Measurements from ENCODE around the gene EPS8L3. TPM values are rescaled to one million over a fixed set of nuclear protein-coding genes. Genes with fewer than 3 reads are reported as not detected.

The EPS8L3 gene
- total and polyA plus RNA-seq, 10 of the 15 experiments (the other 5 are each of a cell fraction or from before 2014, with no cell fraction given): not detected

DNA sequence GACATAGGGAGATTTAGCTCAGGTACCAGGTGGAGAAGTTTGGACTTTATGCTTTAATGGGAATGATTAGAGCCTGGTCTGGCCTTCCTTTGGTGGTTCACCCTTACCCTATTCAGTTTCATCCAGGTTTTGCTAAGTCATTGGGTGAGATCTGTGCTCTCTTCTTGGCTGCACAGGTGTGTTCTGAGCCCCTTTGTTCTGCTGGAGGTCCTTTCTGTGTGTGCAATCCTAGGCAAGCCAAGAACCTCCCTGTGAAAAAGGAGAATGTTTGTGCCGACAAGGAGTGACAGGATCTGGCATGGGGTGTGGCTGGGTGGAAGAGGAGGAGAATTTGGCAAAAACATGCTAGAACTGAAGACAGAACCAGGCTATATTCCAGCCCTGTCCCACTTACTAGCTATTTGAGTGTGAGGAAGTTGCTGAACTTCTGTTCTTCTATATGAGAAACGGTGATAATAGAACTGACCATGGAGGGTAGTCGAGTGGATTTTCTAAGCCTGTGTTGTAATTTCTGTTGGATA is 47.1 kb downstream of the EPS8L3 start:
- Histone ChIP-seq H3K36me3 (ENCODE audit: control insufficient read depth in 2 of 2, insufficient read depth in 2 of 2, low read length in 1 of 2) (no peaks in the 10 kb centered on the region), H3K79me2 (ENCODE audit: control insufficient read depth, insufficient read depth, low read length) (no peaks in the 10 kb centered on the region), H2AFZ (ENCODE audit: control insufficient read depth, low read depth, low read length) (no peak overlapping the region), H4K20me1 (ENCODE audit: control insufficient read depth, insufficient read depth) (no peaks in the 10 kb centered on the region), H3K4me1 (ENCODE audit: control insufficient read depth, insufficient read depth, low read length) (peaks cover 11% of the 10 kb centered on the region), H3K27me3 (replicated peaks in 1 of 2; ENCODE audit: control insufficient read depth in 2 of 2, insufficient read depth in 2 of 2, low read length in 1 of 2) (no peaks in the 10 kb centered on the region), H3K4me3 (no peak overlapping the region), H3K9me3 (replicated peaks; ENCODE audit: control insufficient read depth, insufficient read depth, low read length) (no peaks in the 10 kb centered on the region; the same call in 2 of the 3 replicates), H3K27ac (ENCODE audit: control insufficient read depth, insufficient read depth) (no peak overlapping the region), H3K9ac (ENCODE audit: control insufficient read depth, insufficient read depth, low read length) (no peak overlapping the region), H3K4me2 (ENCODE audit: control insufficient read depth, insufficient read depth) (no peak overlapping the region)
- intact Hi-C loops (cut with micrococcal nuclease; ENCODE audit: unreplicated experiment) (no loop called here), in situ Hi-C loops (cut with MboI) (no loop called here)
- ChIA-PET CTCF (interaction anchor here (0.6 kb wide), 1 partner anchor 266 kb away, joined by 3 read pairs; no protein-coding TSS in a partner anchor), RAD21 (ENCODE audit: unreplicated experiment) (interaction anchor here (2.0 kb wide), 1 partner anchor 58 kb away, joined by 6 read pairs; no protein-coding TSS in a partner anchor), SMC1A (ENCODE audit: uncharacterized antibody, unreplicated experiment) (interaction anchor here (1.6 kb wide), 1 partner anchor 29 kb away, joined by 3 read pairs; the partner anchor contains the start of gene GSTM1), POLR2A (no interaction called here)
- no peak for FAIRE-seq
- no TSS peak for BruUV-seq (replicated peaks)
- WGBS (ENCODE audit: insufficient coverage, insufficient replicate concordance, low lambda C conversion rate, missing lambda C conversion rate): 91% methylated on average over 3 of the region's 3 CpGs
- TF ChIP-seq ZNF24 (IDR thresholded peaks at IDR 0.05): no peak
- TF ChIP-seq TBL1XR1 (IDR thresholded peaks at IDR 0.05; ENCODE audit: low read depth, low read length): no peak
- no peak for TF ChIP-seq KDM1A (IDR thresholded peaks at IDR 0.05; ENCODE audit: borderline replicate concordance)
- no peak for TF ChIP-seq GATAD2B (conservative IDR thresholded peaks at IDR 0.05; ENCODE audit: low read depth)
- no peak for ATAC-seq
- DNase-seq (ENCODE audit: low read depth, low spot score): no peak

- FAIRE-seq: no peak
- Histone ChIP-seq H3K9me3 (replicated peaks; ENCODE audit: control insufficient read depth, insufficient read depth, low read length) (no peaks in the 10 kb centered on the region; the same call in 2 of the 3 replicates), H3K4me3 (no peak overlapping the region), H3K9ac (ENCODE audit: control insufficient read depth, insufficient read depth, low read length) (no peak overlapping the region), H4K20me1 (ENCODE audit: control insufficient read depth, insufficient read depth) (no peaks in the 10 kb centered on the region), H3K4me2 (ENCODE audit: control insufficient read depth, insufficient read depth) (no peak overlapping the region), H3K79me2 (ENCODE audit: control insufficient read depth, insufficient read depth, low read length) (no peaks in the 10 kb centered on the region), H3K36me3 (ENCODE audit: control insufficient read depth in 2 of 2, insufficient read depth in 2 of 2, low read length in 1 of 2) (no peaks in the 10 kb centered on the region), H2AFZ (ENCODE audit: control insufficient read depth, low read depth, low read length) (no peak overlapping the region), H3K4me1 (ENCODE audit: control insufficient read depth, insufficient read depth, low read length) (peaks cover 11% of the 10 kb centered on the region), H3K27ac (ENCODE audit: control insufficient read depth, insufficient read depth) (no peak overlapping the region), H3K27me3 (replicated peaks in 1 of 2; ENCODE audit: control insufficient read depth in 2 of 2, insufficient read depth in 2 of 2, low read length in 1 of 2) (no peaks in the 10 kb centered on the region)
- DNase-seq (ENCODE audit: low read depth, low spot score): no peak
- BruUV-seq (replicated peaks): no TSS peak
- ATAC-seq: no peak
- 73% methylated on average over 3 of the region's 3 CpGs for WGBS (ENCODE audit: insufficient coverage, insufficient replicate concordance, low lambda C conversion rate, missing lambda C conversion rate)
- SMC1A ChIA-PET (ENCODE audit: uncharacterized antibody, unreplicated experiment): interaction anchor here (1.6 kb wide), 1 partner anchor 28 kb away, joined by 3 read pairs; the partner anchor contains the start of gene GSTM1
- CTCF ChIA-PET: no interaction called here
- in situ Hi-C loops (cut with MboI) (no loop called here), intact Hi-C loops (cut with micrococcal nuclease; ENCODE audit: unreplicated experiment) (no loop called here)
- POLR2A ChIA-PET: no interaction called here
- RAD21 ChIA-PET (ENCODE audit: unreplicated experiment): interaction anchor here (2.0 kb wide), 1 partner anchor 58 kb away, joined by 6 read pairs; no protein-coding TSS in a partner anchor
- no peak for TF ChIP-seq SUPT20H (IDR thresholded peaks at IDR 0.05; ENCODE audit: borderline replicate concordance, control insufficient read depth, low read depth, low read length)
- TF ChIP-seq PAX5 (IDR thresholded peaks at IDR 0.05; ENCODE audit: borderline replicate concordance, low read depth, low read length): no peak
- no peak for TF ChIP-seq NR2C1 (IDR thresholded peaks at IDR 0.05)
- no peak for TF ChIP-seq SMARCA5 (IDR thresholded peaks at IDR 0.05)
- no peak for TF ChIP-seq CEBPZ (IDR thresholded peaks at IDR 0.05; ENCODE audit: low read depth, low read length)
- TF ChIP-seq NFXL1 (IDR thresholded peaks at IDR 0.05; ENCODE audit: borderline replicate concordance): no peak
- no peak for TF ChIP-seq TBL1XR1 (IDR thresholded peaks at IDR 0.05; ENCODE audit: low read depth, low read length)
- no peak for TF ChIP-seq JUND (IDR thresholded peaks at IDR 0.05; ENCODE audit: low read depth, low read length)
- no peak for TF ChIP-seq NFYA (IDR thresholded peaks at IDR 0.05; ENCODE audit: borderline replicate concordance, low read depth, low read length)
- no peak for TF ChIP-seq MYC (IDR thresholded peaks at IDR 0.05; ENCODE audit: insufficient read depth, insufficient read length, insufficient replicate concordance, low read length, severe bottlenecking)
- TF ChIP-seq ATF3 (IDR thresholded peaks at IDR 0.05; ENCODE audit: borderline replicate concordance, extremely low read depth, low read depth, low read length): no peak
Observed at GRCh38 chr1:109716121-109716520, 47.6 kb downstream of the EPS8L3 start.

Data from GM12878 (cell line).